ENCODE data around the gene CMTM7. TPM values are rescaled to one million over a fixed set of nuclear protein-coding genes. Genes with fewer than 3 reads are reported as not detected.

Gene CMTM7
- total and polyA plus RNA-seq, 2 of the 13 experiments (the other 11 are each of a cell fraction or from before 2014, with no cell fraction given): 20.9 to 21.4 TPM

- H2AFZ ChIP-seq (ENCODE audit: low read length): no peak overlapping the region
- ATAC-seq: no peak
- no peaks in the 10 kb centered on the region for H4K20me1 ChIP-seq (ENCODE audit: insufficient read depth, low read length)
- no peak for DNase-seq (ENCODE audit: low spot score)
- no peak overlapping the region for H3K4me2 ChIP-seq (ENCODE audit: low read depth, low read length)
- no peaks in the 10 kb centered on the region for H3K4me1 ChIP-seq (ENCODE audit: insufficient read depth, low read length)
- no peaks in the 10 kb centered on the region for H3K9me3 ChIP-seq (ENCODE audit: low read length)
- no peaks in the 10 kb centered on the region; a peak in 3 of 5 replicates for H3K36me3 ChIP-seq (replicated peaks in 1 of 2; ENCODE audit: control insufficient read depth in 1 of 2, insufficient read depth in 2 of 2, low read length in 2 of 2)
- ChIA-PET CTCF (ENCODE audit: low intra/inter-chr PET ratio, low total read pairs) (no interaction called here), POLR2A (no interaction called here)
- H3K4me3 ChIP-seq (replicated peaks in 1 of 3; ENCODE audit: insufficient read depth in 1 of 3, low read depth in 2 of 3, low read length in 3 of 3): no peak overlapping the region
- WGBS (ENCODE audit: low lambda C conversion rate): 94% methylated on average over 7 of the region's 7 CpGs
- H3K9ac ChIP-seq (ENCODE audit: insufficient read depth, low read depth, low read length): no peak overlapping the region
- intact Hi-C loops (cut with micrococcal nuclease; ENCODE audit: unreplicated experiment) (no loop called here), in situ Hi-C loops (cut with HindIII; ENCODE audit: extremely low pct_ligation_motif_present, low pct_unique_long_range_greater_than_20kb) (no loop called here)
- TF ChIP-seq SRF (IDR thresholded peaks at IDR 0.05; ENCODE audit: low read depth, low read length): no peak
- TF ChIP-seq HMG20A (CRISPR knock-in tag; IDR thresholded peaks at IDR 0.05; ENCODE audit: borderline replicate concordance): no peak
- TF ChIP-seq ZNF292 (CRISPR knock-in tag; IDR thresholded peaks at IDR 0.05; ENCODE audit: borderline replicate concordance, low read depth): no peak
- no peak for TF ChIP-seq BHLHE40 (IDR thresholded peaks at IDR 0.05; ENCODE audit: low read length)
- no peak for TF ChIP-seq GTF2F1 (IDR thresholded peaks at IDR 0.05; ENCODE audit: low read length)
- TF ChIP-seq RFXANK (CRISPR knock-in tag; IDR thresholded peaks at IDR 0.05): no peak
- no peak for TF ChIP-seq ATM (IDR thresholded peaks at IDR 0.05; ENCODE audit: borderline replicate concordance)
- TF ChIP-seq MIER2 (CRISPR knock-in tag; IDR thresholded peaks at IDR 0.05): no peak
- no peak for TF ChIP-seq ZKSCAN8 (CRISPR knock-in tag; IDR thresholded peaks at IDR 0.05; ENCODE audit: borderline replicate concordance)
- TF ChIP-seq SNAI1 (CRISPR knock-in tag; IDR thresholded peaks at IDR 0.05; ENCODE audit: borderline replicate concordance): no peak
- no peak for TF ChIP-seq KLF6 (CRISPR knock-in tag; IDR thresholded peaks at IDR 0.05)
- TF ChIP-seq ZNF839 (CRISPR knock-in tag; IDR thresholded peaks at IDR 0.05; ENCODE audit: borderline replicate concordance): no peak
- TF ChIP-seq AKAP8 (CRISPR knock-in tag; IDR thresholded peaks at IDR 0.05): no peak
- no peak for TF ChIP-seq BCL3 (CRISPR knock-in tag; IDR thresholded peaks at IDR 0.05)
- no peak for TF ChIP-seq POGZ (CRISPR knock-in tag; IDR thresholded peaks at IDR 0.05)
- TF ChIP-seq ETV6 (CRISPR knock-in tag; conservative IDR thresholded peaks at IDR 0.05): no peak
- TF ChIP-seq ZNF788 (CRISPR knock-in tag; IDR thresholded peaks at IDR 0.05; ENCODE audit: borderline replicate concordance): no peak
- TF ChIP-seq ZFP37 (CRISPR knock-in tag; IDR thresholded peaks at IDR 0.05; ENCODE audit: borderline replicate concordance): no peak
- no peak for TF ChIP-seq ZNF597 (CRISPR knock-in tag; IDR thresholded peaks at IDR 0.05)
- H3K27me3 ChIP-seq (ENCODE audit: control insufficient read depth in 1 of 2, insufficient read depth in 2 of 2, low read length in 2 of 2): no peaks in the 10 kb centered on the region
- H3K79me2 ChIP-seq (ENCODE audit: insufficient read depth, low read length): no peaks in the 10 kb centered on the region
- FAIRE-seq: no peak
- no peak overlapping the region for H3K27ac ChIP-seq (ENCODE audit: extremely low read length, insufficient read depth, low read length)
- BruUV-seq (replicated peaks): no TSS peak
Measured at GRCh38 chr3:32371461-32372212, 20.0 kb upstream of the CMTM7 start.
